ENCODE results near the gene ISOC2.
"Not testable (repeated sequence)": the region's sequence is repeated elsewhere in the genome, so short reads cannot be mapped to it uniquely, and the experiment has no call there.

The ISOC2 gene, protein sequence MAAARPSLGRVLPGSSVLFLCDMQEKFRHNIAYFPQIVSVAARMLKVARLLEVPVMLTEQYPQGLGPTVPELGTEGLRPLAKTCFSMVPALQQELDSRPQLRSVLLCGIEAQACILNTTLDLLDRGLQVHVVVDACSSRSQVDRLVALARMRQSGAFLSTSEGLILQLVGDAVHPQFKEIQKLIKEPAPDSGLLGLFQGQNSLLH

DNA sequence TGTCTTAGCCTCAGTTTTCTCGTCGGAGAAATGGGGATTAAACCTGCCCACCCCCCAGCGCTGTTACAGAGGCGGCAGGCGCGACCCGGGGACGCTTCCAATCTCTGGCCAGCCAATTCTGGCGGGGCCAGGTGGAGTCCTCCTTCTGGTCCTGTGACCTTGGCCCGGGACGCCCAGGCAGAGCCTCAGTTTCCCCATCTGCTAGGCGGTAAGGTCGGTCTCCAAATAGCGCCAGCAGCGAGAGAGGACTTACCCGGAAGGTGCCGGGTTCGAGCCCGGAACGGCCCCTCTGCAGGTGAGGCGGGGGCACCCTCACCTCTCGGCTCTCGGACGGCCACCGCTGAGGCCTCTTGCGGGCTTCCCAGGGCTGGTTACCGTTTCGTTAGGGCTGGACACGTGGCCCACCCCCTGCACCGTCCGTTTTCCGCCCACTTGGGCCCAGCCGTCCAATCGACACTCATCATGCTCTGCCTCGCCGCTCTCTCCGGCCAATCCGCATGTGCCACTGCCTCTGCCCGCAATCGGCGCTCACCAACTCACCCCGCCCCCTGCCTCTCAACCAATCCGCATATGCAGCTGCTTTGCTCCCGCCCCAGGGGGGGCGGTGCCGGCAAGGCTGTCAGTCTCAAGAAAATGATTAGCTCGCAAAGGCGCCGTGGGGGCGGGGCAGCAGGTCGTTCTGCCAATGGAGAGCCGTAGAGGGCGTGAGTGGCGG, at the start of gene ISOC2:
ISOC2 (minus strand) TSS at position 384 of the 715 bp plus-strand sequence. CDS start 5,156 bp downstream, outside the sequence.
- DNase-seq (ENCODE audit: low spot score): peak; percentile 99

DNA sequence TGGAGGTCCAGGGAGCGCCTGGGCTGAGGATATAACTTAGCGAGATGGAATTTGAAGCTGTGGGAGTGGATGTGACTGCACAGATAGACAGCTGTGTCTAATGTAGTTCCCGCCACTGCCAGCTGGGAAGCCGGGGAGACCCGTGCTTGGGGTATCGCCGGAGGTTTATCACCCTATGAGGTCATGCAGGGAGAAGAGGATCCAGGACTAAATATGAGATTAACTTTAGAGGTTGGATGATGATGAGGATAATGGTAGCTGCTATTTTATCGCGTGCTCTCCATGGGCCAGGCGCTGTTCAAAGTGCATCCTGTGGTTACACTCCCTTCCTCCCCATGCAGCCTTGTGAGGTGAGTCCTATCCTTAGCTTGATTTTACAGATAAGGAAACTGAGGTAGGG, 46.7 kb upstream of the ISOC2 start:
- DNase-seq (ENCODE audit: low spot score): no peak

DNA sequence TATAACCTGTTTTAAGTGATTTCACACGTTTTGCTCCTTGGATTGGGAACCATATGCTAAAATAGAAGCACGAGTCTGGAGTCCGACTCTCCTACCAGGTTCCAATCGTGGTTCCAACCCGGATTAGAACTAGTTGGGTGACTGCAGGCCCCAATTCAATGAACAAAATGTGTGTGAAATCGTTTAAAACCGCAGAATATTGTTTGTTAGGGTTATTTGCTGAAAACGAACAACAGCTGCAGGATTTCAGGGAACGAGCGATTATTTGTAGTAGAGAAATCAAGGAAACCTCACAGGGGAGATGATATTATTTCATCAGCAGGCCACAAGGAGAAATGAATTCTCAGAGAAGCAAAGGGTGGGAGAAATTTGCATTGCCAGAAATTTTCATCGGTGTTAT, 43.5 kb upstream of the ISOC2 start:
- no peak for DNase-seq (ENCODE audit: low spot score)

DNA sequence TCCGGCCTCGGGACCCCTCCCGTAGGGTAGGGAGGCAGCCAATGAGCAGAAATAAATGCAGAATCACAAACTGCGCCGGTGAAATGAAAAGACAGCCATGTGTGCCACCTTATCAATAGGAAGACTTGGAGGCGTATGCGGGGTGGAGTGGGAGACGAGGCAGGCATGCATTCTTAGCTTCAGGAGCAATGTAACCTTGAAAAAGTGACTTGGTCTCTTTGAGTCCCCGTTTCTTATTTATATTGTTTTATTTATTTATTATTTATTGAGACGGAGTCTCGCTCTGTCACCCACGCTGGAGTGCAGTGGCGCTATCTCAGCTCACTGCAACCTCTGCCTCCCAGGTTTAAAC, 42.8 kb upstream of the ISOC2 start:
- DNase-seq (ENCODE audit: low spot score): no peak

DNA sequence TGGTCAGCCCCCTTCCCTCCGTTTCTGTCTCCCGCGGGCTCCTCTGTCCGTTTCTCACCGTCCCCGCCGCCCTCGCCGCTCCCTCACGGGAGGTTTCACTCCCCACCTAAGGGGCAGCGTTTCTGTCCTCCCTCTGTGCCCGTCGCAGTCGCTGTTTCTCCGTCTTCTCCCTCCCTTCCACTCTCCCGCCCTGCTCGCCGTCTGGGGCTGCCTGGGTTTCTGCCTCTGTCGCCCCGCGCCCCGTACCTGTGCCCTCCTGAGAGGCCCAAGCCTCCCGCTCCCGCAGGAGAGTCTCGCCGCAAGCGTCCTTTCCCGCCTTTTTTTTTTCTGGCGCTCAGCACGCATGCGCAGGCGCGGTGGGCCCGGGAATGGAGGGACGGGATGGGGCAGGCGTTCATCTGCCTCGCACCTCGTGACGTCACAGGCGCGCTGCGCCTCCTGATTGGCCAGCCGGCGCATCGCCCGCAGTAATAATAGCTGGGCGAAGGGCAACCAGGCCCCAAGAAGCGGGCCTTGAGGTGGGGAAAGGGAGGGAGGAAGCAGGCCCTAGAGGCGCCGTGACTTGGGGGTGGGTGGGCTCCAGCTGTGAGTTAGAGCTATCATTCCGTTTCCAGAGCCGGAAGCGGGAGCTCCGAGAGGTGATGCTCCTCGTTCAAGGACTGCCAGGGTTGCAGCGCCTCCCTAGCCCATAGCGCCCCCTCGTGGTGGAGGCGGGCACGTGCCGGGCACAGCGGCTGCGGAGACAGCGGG, 42.2 kb upstream of the ISOC2 start:
- peak; percentile 73 for DNase-seq (ENCODE audit: low spot score)

DNA sequence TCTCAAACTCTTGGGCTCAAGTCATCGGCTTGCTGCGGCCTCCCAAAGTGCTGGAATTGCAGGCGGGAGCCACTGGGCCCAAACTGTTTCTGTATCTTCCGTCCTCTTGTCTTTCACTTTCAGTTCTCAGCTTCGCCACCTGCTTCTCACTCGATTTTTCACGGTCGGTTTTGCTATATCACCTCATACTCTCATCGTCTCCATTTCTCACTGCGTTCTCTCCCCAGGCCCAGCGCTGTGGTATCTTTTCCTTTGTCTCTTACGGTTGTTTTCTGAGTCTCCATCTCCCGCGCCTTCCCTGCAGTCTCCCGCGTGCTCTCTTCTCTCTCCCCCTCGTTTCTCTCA, 41.7 kb upstream of the ISOC2 start:
- no peak for DNase-seq (ENCODE audit: low spot score)

DNA sequence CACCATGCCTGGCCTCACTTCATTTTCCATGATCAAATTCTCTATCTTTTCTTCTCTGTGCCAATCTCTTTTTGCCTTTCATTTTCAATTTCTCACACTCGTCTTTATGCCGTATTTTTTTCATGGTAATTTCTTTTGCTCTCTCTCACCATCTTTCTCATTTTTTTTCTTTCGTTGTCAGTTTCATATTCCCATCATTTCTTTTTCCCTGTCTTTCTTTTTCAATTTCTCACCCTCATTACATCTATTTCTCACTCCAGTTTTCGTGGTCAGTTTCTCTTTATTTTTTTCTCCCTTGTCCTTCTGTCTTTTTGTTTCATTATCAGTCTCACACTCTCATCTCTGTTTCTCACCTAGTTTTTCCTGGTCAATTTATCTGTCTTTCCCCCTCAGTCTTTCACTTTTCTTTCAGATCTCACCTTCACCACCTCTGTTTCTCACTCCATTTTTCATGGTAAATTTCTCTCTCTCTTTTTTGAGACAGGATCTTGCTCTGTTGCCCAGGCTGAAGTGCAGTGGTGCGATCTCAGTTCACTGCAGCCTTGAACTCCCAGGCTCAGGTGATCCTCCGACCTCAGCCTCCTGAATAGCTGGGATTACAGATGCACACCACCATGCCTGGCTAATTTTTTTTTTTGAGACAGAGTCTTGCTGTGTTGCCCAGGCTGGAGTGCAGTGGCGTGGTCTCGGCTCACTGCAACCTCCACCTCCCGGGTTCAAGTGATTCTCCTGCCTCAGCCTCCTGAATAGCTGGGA, 40.9 kb upstream of the ISOC2 start:
- no peak for DNase-seq (ENCODE audit: low spot score)

DNA sequence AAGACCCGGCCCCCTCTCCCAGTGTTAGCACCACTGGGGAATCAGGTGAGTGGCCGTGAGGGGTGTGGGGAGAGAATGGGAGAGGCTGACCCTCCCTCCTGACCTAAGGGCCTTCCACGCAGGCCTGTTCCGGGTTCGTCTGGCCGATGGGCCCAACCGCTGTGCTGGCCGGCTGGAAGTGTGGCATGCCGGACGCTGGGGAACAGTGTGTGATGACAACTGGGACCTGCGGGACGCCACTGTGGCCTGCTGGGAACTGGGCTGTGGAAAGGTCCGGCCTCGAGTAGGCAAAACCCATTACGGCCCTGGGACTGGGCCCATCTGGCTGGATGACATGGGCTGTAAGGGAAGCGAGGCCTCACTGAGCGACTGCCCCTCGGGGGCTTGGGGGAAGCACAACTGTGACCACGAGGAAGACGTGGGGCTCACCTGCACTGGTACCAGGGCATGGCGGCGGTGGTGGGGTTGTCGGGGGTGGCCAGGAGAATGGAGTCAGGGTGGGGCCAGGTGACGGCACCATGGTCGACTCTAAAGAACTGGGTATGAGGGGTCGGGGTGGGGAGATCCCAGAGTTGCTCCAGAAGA, 39.0 kb upstream of the ISOC2 start:
- no peak for DNase-seq (ENCODE audit: low spot score)

DNA sequence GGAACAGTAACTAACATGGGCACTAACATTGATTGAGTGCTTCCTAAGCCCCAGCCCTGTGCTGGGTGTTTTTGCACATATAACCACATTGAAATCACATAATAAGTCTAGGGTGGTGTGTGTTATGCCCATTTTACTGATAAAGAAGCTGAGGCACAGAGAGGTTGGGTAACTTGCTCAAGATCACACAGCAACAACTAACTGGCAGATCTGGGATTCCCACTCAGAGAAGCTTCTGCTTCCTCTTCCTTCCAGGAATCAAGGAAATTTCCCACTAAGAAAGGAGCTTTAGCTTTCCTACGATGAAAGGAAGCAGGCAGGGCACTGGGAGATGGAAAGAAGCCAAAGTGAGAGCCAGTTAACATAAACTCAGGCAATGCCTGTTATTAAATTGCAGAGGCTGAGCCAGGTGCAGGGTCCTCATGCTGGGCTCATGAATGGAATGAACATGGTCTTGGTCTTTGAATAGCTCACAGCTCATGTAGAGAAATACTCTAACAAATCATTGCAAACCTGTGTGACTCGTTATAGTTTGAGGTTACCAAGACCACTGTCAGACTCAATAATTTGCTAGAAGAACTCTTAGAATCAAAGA, 36.9 kb upstream of the ISOC2 start:
- no peak for DNase-seq (ENCODE audit: low spot score)

DNA sequence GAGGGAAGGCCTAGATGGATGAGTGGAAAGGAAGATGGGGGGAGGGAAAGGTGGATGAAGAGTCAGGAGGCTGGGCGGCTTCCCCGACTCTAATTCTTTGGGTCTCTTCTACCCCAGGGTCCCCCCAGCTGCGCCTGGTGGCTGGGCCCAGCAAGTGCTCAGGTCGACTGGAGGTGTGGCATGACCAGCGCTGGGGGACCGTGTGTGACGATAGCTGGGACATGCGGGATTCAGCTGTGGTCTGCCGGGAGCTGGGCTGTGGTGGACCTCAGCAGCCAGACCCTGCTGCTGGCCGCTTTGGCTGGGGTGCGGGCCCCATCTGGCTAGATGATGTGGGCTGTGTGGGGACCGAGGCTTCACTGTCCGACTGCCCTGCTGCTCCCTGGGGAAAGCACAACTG, 36.3 kb upstream of the ISOC2 start:
- no peak for DNase-seq (ENCODE audit: low spot score)

DNA sequence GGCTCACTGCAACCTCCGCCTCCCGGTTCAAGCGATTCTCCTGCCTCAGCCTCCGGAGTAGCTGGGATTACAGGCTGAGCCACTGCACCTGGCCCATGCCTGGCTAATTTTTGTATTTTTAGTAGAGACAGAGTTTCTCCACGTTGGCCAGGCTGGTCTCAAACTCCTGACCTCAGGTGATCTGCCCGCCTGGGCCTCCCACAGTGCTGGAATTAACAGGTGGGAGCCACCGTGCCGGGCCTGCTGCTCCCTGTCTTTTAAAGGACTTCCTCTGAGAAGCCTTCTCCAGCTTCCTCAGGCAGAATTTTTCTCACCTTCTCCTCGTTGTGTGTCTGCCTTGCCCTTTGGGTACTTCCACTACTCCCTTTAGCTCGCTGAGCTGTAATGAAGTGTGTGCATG, 35.4 kb upstream of the ISOC2 start:
- not testable (repeated sequence) for DNase-seq (ENCODE audit: low spot score)

DNA sequence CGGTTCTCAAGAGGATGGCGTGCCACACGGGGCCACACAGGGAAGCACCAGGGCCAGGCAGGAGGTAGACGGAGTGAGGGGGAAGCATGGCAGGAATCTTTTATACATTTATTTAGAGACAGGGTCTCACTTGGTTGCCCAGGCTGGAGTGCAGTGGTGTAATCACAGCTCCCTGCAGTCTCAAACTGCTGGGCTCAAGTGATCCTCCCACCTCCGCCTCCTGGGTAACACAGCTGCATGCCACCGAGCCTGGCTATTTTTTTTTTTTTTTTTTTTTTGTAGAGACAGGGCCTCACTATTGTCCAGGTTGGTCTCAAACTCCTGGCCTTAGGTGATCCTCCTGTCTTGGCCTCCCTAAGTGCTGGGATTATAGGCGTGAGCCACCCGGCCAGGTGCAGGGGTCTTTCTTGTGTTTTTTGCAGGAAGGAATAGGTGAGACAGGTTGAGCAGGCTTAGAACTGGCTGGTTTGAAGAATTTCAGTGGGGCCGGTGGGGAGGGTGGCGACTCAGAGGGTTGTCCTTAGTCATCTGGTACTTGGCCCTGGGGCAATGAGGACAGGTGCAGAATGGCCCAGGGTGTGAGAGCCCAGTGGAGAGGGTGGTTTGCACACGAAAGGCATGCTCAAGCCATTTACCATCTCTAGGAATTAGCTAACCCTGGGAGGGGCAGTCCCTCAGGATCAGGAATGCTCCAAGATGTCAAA, 34.4 kb upstream of the ISOC2 start:
- no peak for DNase-seq (ENCODE audit: low spot score)

DNA sequence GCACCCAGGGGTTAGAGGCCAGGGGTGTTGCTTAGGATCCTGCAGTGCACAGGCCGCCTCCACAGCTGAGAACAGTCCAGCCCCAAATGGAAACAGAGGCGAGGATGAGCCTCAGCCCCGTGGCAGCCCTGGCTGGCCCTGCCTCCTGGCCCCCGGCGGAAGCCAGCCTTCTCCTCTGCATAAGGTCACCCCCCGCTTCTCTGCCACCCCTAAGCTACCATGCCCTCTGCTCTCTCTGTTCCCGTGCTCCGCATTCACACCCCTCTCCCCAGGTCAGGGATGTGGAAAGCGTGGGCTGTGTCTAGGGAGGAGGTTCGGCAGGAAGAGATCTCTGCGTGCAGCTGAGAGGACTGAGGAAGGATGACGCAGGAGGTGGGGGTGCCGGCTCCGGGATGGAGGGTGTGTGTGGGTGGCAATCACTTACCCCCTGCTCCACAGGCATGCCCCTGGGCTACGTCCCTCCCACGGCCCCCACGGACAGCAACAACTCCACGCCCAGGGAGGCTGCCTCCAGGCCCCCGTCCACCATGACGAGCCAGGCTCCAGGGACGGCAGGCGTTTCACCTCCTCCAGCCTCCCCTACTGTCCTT, 32.8 kb upstream of the ISOC2 start:
- DNase-seq (ENCODE audit: low spot score): no peak

DNA sequence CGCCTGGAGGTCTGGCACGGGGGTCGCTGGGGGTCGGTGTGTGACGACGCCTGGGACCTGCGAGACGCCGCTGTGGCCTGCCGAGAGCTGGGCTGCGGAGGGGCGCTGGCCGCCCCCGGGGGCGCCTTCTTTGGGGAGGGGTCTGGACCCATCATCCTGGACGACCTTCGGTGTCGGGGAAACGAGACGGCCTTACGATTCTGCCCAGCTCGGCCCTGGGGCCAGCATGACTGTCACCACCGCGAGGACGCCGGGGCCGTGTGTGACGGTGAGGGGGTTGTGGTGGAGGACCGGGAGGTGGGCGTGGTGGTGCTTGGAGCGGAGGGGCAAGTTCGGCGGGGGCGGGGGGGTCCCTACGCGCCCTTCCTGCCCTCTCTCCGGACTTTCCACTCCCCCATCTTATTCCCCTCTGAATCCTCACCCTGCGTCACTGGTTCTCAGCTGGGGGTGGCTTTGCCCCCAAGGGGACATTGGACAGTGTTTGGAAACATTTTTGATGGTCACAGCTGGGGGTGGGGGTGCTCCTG, 32.3 kb upstream of the ISOC2 start:
- no peak for DNase-seq (ENCODE audit: low spot score)

DNA sequence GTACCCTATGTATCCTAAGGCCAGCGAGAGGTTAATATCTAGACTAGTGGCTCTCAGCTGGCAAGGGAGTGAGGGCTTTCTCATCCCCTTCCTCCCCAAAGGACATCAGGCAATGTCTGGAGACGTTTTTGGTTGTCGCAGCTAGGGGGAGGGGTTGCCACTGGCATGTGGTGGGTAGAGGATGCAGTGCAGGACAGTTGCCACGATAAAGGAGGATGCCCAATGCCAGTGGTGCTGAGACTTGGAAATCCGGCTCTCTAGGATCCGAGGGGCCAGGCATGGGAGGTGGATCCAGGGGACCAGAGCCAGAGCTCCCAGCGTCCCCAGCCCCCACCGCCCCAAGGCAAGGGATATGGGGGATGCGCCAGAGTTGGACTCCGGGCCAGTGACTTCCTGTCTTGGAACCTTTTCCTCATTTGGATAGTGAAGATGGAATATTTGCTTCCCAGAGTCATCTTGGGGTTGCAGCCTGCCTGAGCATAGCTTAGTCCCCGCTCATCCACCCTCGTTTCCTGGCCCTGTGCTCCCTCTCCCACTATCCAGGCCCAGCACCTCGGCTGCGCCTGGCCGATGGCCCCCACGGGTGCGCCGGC, 31.7 kb upstream of the ISOC2 start:
- no peak for DNase-seq (ENCODE audit: low spot score)

DNA sequence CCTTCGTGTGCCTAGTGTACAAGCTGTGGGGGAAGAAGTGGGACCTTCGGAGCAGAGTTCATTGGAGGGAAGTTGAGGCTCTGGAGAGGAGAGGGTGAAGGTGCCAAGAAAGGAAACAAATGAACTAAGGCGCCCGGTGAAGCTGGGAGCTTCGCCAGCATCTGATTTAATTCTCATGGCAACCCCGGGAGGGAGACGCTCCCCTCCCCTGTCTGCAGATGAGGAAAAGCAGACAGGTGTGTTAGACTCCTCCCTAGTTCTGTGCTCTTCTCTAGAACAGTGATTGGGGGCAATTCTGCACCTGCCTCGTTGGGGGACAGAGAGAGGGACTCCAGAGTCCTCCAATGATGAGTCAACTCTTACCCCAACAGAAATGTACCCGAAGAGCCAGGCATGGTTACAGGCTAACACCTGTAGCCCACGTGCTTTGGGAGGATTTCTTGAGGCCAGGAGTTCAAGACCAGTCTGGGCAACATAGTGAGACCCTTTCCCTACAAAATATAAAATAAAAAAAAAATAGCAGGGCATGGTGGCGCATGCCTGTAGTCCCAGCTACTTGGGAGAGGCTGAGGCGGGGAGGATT, 31.0 kb upstream of the ISOC2 start:
- no peak for DNase-seq (ENCODE audit: low spot score)

DNA sequence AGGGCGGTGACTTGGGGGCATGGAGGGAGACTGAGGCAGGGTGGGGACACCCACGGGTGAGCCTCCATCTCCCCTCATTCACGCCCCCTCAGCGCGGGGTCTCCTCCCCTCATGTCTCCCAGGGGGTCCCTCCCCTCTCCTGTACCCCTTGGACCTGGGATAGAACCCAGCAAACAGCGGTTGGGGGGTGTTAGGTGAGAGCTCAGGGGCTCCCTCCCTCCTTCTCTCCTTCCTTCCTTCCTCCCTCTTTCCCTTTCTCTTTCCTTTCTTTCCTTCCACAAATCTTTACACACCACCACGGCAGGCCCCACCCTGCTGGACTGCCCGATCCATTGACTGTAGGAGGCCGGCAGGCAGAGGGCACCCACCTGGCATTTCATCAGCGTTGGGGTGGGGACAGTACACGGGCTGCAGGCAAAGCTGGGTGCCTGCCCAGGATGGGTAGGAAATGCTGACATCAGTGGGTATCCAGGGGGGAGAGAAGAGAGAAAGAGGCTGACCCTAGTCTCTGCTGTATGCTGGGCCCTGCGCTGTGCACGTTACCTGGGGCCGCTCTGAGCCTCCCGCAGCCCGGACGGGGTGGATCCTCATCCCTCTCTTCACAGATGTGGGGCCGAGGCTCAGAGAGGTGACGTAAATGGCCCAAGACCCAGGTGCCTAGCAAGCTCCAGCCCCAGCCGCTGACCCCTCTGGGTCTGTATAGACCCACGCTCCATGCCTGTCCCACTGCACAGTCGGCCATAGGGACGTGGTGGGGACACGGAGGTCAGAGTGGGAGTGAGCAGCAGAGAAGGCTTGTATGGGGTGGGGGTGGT, 30.3 kb upstream of the ISOC2 start:
- DNase-seq (ENCODE audit: low spot score): no peak

DNA sequence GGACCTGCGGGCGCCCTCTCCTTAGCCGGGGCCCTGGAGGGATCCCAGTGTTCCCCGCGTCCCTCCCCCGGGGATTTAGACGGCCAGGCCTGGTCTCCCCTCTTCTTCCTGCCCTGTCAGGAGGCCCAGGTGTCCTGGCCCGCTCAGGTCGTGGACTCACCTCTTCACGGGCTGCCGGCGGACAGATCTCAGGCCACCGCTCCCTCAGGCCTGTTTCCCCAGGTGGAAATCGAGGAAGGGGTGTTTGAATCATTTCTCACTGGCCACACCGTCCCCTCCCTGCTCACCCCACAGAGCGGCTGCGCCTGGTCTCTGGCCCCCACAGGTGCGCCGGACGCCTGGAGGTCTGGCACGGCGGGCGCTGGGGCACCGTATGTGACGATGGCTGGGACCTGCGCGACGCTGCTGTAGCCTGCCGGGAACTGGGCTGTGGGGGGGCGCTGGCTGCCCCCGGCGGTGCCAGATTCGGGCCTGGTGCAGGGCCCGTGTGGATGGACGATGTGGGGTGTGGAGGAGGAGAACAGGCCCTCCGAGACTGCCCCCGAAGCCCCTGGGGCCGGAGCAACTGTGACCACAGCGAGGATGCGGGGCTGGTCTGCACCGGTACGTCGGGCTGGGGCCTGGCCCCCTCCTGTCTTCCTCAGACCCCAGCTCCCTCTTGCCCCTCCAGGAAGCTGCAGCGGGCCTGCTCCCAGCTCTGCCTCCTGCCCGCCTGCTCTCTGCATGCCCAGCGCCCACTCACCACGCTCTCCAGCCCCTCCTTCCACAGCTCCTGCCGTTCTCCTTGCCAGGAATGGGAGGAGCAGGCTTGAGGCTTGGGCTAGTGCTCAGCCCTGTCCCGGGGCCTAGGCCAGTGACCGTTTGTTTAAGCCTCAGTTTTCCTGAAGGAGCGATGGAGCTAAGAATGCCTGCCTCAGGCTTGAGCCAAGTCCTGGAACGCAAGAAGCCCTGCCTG, 29.3 kb upstream of the ISOC2 start:
- DNase-seq (ENCODE audit: low spot score): no peak
